AG08396 (cell line): Measurements from ENCODE around the gene MTUS2.

Source experiments
- DNase-seq: peaks from one replicate; pipeline ENCODE4 v3.0.0; 2012; ENCODE audit warnings: low spot score, mixed read lengths

Gene MTUS2

GRCh38 chr13:29239653-29240525 is 419.8 kb downstream of the MTUS2 start:
- no peak for DNase-seq

DNA sequence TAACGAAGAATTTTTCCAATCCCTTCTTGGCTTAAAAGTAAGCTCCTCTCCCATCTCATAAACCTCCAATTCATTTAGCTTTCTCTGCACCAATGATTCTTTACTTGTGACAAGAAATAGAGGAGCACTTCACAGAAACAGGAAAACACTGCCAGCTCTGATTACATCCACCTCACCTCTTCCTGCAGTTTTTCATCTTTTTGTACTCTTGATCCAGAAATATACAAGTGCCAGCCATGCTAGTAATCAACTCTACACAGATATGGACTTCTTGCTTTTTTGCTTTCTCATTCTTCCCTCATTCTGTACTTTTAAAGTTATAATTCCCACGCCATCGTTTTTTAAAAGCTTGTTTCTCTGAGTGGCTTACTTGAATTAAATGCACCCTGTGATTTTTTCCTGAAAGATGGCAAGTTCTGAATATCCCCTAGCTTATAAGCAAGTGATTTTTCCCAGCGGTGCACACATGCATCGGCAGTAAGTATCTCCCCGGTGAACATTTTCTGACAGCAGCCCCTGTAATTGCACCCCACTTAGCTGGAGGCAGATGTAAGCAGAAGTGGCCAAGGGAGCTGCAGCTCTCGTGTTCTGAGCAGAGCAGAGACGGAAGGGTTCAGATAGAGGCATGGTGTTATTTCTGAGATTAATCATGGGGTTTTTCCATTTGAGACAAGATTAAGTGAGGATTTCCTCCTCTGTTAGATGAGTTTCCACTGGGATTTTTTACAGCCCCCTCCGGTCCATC is 434.7 kb downstream of the MTUS2 start:
- no peak for DNase-seq

DNA sequence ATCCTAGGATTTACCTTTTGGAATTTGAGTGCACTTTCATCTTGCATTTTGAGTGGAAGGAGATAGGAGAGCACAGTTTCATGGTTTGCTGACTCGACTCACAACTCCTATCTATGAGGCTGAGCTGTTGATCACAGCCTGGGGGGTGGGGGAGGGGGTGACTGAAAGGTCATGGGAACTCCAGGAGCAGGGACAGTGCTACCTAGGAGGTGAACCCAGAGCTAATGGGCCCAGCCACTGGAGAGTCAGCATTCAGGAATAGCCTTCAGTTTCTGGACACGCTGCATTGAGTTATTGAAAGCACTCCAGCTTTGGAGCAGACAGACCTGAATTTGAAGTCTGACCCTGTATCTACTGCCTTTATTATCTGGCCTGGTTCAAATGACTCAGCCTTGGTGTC is 435.4 kb downstream of the MTUS2 start:
- no peak for DNase-seq

DNA sequence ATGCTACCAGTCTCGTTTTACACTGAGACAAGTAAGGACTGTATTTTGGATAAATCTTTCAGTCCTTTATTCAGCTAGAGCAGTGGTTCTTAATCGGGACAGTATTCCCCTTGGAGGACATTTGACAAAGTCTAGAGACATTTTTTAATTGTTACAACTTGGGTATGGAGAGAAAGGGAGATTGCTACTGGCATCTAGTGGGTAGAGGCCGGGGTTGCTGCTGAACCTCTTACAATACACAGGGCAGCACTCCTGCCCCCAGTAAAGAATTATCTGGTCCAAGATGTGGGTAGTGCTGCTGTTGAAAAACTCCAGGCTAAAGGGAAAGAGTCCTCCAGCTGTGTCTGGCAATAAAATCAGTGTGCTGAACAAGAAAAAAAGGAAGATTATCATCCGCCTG is 440.5 kb downstream of the MTUS2 start:
- no peak for DNase-seq

- DNase-seq = no peak
Measured at GRCh38 chr13:29266261-29266660, 446.1 kb downstream of the MTUS2 start.

GRCh38 chr13:29266756-29267733 is 446.9 kb downstream of the MTUS2 start:
- no peak for DNase-seq

GRCh38 chr13:29270271-29270985 is 450.3 kb downstream of the MTUS2 start:
- DNase-seq = no peak

DNA sequence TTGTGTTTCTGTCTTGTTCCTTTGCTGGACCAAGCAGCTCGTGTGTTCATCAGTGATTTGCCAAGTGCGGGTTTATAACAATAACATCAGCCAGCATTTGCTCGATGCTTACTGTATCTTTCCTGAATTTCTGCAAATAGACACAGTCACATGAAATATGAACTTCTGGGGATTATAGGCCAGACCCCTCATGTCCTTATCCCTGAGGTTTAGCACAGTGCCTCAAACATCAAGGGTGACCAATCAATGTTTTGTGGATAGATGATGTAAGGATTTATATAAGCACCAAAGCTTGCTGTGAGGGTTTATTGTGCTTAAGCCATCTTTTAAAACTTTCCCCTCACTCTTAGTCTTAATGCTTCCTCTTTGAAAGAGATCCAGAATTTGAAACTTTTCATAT is 451.5 kb downstream of the MTUS2 start:
- DNase-seq = no peak

- DNase-seq = no peak
Measured at GRCh38 chr13:29279356-29280254, 459.5 kb downstream of the MTUS2 start.

DNA sequence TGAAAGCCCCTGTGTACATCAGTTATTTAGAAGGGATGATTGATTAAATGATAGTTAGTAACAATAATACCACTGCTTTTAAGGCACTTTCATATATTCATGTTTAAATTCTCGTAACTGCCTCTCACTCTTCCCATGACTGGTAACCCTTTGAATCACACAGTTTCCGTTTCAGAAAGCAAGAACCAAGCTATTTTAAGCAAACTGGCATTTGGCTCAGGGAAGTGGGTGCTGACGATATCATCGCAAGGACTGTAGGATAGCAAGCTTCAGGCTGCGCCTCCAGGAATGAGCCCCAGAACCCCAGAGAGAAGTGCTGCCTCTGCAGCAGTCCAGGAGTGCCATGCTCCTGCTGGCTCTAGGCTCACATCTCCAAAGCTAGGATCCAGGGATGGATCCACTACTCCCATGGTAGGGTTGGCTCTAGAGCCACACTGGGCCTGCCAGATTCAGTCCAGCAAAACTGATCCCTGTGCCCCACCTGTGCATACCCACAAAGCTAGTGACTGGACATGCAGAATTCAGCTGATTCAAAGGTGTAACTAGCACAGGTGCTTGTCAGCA is 461.9 kb downstream of the MTUS2 start:
- no peak for DNase-seq

DNA sequence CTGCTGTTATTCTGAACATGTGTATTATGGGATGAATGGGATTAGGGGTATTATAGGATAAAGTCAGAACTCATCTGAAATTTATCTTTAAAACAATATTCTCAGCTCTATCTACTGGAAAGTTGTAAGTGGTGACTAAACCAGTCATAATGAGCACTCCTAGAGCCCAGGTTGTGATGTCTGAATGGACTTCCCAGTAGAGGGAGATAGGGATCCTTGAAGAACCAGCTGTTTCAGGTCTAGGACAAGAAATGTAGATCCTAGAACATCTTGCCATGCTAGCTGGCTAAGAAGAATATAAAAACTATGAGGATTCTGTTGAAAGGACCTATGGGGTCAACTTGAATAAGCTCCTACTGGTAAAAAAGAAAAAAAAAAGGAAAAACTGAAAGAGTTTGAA is 464.6 kb downstream of the MTUS2 start:
- no peak for DNase-seq

DNA sequence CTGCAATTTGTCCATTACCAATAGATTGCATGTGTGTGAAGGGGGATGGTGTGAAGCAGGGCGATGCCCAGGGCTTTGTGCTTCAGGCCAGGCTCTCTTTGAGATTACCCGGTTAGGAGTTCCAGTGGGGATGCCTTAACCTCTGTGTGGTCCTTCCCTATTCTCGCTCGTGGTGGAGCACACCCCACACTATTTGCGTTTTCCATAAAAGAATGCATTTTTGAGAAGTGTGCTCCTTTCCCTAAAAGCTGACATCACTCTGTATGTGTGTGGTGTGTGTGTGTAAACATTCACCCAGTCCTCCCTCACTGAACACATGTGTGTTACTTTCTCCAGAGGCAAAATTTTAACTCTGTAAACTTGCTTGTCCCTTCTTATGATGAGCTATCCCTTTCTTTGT is 467.1 kb downstream of the MTUS2 start:
- DNase-seq = no peak

DNA sequence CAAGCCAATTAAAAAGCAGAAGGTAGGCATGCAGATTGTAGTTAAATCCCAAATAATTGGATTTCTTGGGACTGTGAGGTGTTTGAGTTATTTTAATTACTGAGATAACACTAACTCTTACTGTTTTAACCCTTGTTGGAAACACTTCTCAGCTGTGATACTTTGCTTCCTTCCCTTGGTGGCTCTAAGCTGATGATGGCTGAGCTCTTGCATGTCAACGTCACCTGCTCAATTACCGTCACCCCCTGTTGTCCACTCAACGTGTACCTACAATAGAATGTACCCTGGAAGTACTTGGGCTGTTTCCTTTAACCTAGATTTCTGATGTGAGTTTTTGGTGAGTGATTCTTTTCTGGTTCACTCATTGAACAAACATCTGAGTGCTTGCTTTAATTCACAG is 471.9 kb downstream of the MTUS2 start:
- no peak for DNase-seq

DNA sequence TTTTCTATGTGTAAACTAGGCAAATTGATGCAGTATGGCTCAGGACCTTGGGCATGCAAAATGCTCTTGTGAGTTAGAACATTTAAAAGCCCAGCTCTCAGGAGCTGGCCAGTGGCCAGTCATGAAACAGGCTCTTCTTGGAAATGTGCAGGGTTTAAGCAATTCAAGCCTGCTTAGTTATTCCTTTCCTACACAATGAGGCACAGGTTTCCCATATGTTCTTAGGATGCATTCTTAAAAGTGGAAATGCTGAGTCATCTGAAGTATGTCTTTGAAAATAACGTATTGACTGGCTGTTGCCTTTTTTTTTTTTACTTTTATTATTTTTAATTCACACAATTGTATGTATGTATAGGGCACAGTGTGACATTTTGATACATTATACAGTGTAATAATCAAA is 474.7 kb downstream of the MTUS2 start:
- no peak for DNase-seq

GRCh38 chr13:29301027-29301426 is 480.9 kb downstream of the MTUS2 start:
- no peak for DNase-seq

GRCh38 chr13:29304148-29304547 is 484.0 kb downstream of the MTUS2 start:
- DNase-seq = no peak

DNA sequence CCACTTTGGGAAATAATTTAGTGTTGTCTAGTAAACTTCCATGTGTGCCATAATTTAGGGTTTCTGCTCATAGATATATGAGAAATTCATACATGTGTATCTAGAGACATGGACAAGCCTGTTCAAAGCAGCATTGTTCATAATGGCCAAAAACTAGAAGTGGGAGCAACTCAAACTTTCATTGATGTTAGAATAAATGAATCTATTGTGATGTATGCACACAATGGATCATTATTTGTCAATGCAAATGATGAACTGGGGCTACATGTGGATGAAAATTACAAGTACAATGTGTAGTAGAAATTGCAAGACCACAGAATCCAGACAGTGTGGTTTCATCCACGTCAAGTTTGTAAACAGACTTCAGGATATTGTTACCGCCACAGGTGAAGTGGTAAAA is 490.7 kb downstream of the MTUS2 start:
- no peak for DNase-seq

DNA sequence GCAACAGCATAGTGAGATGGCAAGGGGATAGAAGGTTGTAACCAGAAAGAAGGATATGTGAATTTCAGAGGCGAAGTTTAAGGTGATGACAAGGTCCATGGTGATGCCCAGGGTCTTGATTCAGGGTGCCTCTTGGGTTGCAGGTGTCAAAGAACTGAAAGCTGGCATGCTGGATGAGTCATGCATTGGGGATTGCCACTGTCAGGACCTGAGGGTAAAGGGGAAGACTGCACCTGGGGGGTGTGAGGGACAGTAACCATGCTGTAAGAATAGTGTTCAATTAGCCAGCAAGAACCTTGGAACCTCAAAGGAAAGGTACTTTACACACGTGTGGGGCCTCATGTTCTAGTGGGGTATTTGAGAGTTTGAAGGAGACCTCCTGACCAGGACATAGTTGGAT is 495.7 kb downstream of the MTUS2 start:
- DNase-seq = no peak

GRCh38 chr13:29317828-29318227 is 497.7 kb downstream of the MTUS2 start:
- DNase-seq = no peak

DNA sequence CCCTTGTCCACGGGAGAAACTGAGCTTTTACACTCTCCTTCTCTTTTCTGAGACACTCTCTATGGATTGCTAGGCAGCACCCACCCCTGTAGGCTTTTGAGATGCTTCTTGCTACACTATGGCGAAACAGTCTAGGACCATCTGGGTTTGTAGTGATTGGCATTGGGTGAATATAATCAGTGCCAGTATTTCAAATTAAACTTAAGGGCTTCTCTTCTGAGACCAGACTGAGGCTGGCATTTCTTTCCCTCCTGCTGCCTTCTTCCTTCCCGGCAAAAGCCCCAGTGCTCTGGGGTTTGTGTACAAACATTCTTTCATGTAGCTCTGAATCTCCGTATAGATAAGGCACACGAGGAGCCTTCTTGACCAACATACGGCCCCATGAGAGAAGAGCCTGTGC is 498.6 kb downstream of the MTUS2 start:
- DNase-seq = no peak
